Breast epithelium (tissue), 3 donors: Measurements from ENCODE around the gene CACHD1.

Experiments used
- POLR2A ChIP-seq: fragments of 450-650 bp; IDR thresholded peaks from one replicate; pipeline ENCODE4 v1.6.1; 2016; ENCODE audit warnings: antibody characterized with exemption, mild to moderate bottlenecking, moderate library complexity
- TF ChIP-seq, protein P1 (sequence below), 3 donors: fragments of 450-650 bp; IDR thresholded peaks; one replicate each; pipeline ENCODE4 v1.5.1; 2016 to 2017; ENCODE audit warnings: antibody characterized with exemption in 3 of 3, mild to moderate bottlenecking in 3 of 3, moderate library complexity in 3 of 3

DNA sequence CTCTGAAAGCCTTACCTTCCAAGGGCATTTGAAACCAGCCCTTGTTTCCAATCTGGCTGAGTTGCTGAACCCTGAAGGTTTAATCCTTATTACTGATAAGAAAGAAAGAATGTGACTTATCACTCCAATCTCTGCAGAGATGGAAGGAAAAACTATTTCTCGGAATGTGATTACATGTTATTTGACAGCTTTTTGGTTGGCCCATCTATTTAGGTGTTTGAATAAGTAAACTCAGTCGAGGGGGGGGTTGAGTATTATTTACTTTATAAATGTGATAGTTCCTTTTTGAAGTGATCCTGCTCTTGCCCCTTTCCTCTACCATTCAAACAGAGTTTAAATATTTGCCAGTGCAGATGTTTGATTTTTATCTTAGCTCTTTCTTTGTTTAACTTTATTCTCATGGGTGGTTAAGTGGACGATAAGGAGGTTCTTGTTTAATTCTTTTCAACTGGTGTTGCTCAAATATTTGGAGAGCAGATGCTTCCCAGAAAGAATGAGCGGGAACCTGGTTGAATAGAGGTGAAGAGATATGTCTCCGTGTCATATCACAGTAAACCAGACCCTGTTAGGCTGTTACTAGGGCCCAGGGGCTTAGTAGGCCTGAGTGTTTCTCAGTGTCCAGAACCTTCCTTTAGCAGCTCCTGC, 126.1 kb downstream of the CACHD1 start:
- TF ChIP-seq, protein P1, sequence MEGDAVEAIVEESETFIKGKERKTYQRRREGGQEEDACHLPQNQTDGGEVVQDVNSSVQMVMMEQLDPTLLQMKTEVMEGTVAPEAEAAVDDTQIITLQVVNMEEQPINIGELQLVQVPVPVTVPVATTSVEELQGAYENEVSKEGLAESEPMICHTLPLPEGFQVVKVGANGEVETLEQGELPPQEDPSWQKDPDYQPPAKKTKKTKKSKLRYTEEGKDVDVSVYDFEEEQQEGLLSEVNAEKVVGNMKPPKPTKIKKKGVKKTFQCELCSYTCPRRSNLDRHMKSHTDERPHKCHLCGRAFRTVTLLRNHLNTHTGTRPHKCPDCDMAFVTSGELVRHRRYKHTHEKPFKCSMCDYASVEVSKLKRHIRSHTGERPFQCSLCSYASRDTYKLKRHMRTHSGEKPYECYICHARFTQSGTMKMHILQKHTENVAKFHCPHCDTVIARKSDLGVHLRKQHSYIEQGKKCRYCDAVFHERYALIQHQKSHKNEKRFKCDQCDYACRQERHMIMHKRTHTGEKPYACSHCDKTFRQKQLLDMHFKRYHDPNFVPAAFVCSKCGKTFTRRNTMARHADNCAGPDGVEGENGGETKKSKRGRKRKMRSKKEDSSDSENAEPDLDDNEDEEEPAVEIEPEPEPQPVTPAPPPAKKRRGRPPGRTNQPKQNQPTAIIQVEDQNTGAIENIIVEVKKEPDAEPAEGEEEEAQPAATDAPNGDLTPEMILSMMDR (IDR thresholded peaks at IDR 0.05): no peak
- no peak for TF ChIP-seq POLR2A
